ENCODE data around the gene SLAMF7. TPM values are rescaled to one million over a fixed set of nuclear protein-coding genes. Genes with fewer than 3 reads are reported as not detected.

Gene SLAMF7
- total and polyA plus RNA-seq, 2 experiments from 2014 or later: 0.11 TPM; not detected in 1

- TF ChIP-seq CREB1 (CRISPR knock-in tag; IDR thresholded peaks at IDR 0.05; ENCODE audit: low read depth): no peak
- no peak for TF ChIP-seq ETS1 (IDR thresholded peaks at IDR 0.05)
- TF ChIP-seq EZH2 (IDR thresholded peaks at IDR 0.05; ENCODE audit: low read depth, unreplicated experiment): no peak
- no peak for TF ChIP-seq JUNB (IDR thresholded peaks at IDR 0.05; ENCODE audit: unreplicated experiment)
- TF ChIP-seq ZNF462 (CRISPR knock-in tag; IDR thresholded peaks at IDR 0.05): no peak
- TF ChIP-seq ZNF331 (CRISPR knock-in tag; IDR thresholded peaks at IDR 0.05; ENCODE audit: low read depth): no peak
Observed at GRCh38 chr1:160721473-160721872, 17.6 kb upstream of the SLAMF7 start (continued).

- H4K20me1 ChIP-seq (replicated peaks; ENCODE audit: insufficient read depth): no peaks in the 10 kb centered on the region
- Mint-ChIP-seq H3K27me3 (ENCODE audit: insufficient read depth, low read depth, poor library complexity) (no peaks in the 10 kb centered on the region), H3K4me1 (peaks cover 11% of the 10 kb centered on the region; the same call in 2 of the 3 replicates), H3K4me3 (no peak overlapping the region), H3K36me3 (ENCODE audit: low read depth) (peaks cover 9% of the 10 kb centered on the region; the same call in 2 of the 3 replicates), H3K9me3 (peaks cover 10% of the 10 kb centered on the region; the same call in 2 of the 3 replicates), H3K27ac (no peak overlapping the region)
- H3K4me3 ChIP-seq: no peak overlapping the region
- H3F3A ChIP-seq (replicated peaks; ENCODE audit: low read depth): no peaks in the 10 kb centered on the region
- ATAC-seq (no peak), DNase-seq (ENCODE audit: low spot score) (no peak)
- no peaks in the 10 kb centered on the region for H3K79me2 ChIP-seq (replicated peaks; ENCODE audit: insufficient read depth)
- H3K9me2 ChIP-seq (ENCODE audit: insufficient read depth): peaks cover 6% of the 10 kb centered on the region; the same call in 1 of the 2 replicates
- H3K27me3 ChIP-seq (ENCODE audit: insufficient read depth): no peaks in the 10 kb centered on the region
- H3K36me3 ChIP-seq (ENCODE audit: insufficient read depth): no peaks in the 10 kb centered on the region
- H3K27ac ChIP-seq (ENCODE audit: low read depth): no peak overlapping the region
- no peak overlapping the region for H3K4me2 ChIP-seq
- H2AFZ ChIP-seq: peak overlapping the region; percentile 79; the same call in 1 of the 2 replicates
- H3K4me1 ChIP-seq (ENCODE audit: insufficient read depth): peaks cover 24% of the 10 kb centered on the region
- TF ChIP-seq CREB1 (CRISPR knock-in tag; IDR thresholded peaks at IDR 0.05; ENCODE audit: low read depth) (no peak), ETS1 (IDR thresholded peaks at IDR 0.05) (no peak), JUNB (IDR thresholded peaks at IDR 0.05; ENCODE audit: unreplicated experiment) (no peak), STAT1 (IDR thresholded peaks at IDR 0.05; ENCODE audit: unreplicated experiment) (no peak), EZH2phosphoT487 (IDR thresholded peaks at IDR 0.05; ENCODE audit: unreplicated experiment) (no peak)
Observed at GRCh38 chr1:160722726-160723125, 16.3 kb upstream of the SLAMF7 start.
